MCF 10A (cell line): ENCODE results near the gene FAM120C. TPM values are rescaled to one million over a fixed set of nuclear protein-coding genes. Genes with fewer than 3 reads are reported as not detected.

ENCODE experiments used
- BruUV-seq: library from RNA; stranded (reverse); fragments of 400-500 nt; replicated peaks from 2 replicates; lab custom pipeline; 2021; lab: Mats Ljungman, UMichigan
- CTCF ChIA-PET: fragments of 300-600 bp; sonication (Branson Sonifier 250); formaldehyde crosslinking; extraction: SDS; loops from one replicate; lab custom pipeline; 2021; ENCODE audit warnings: antibody characterized with exemption, inconsistent platforms; lab: Yijun Ruan, JAX
- POLR2A ChIA-PET: fragments of 300-600, 350-650 bp; sonication (Branson Sonifier 250); formaldehyde crosslinking; extraction: SDS; loops from one replicate; lab custom pipeline; 2020; ENCODE audit warnings: antibody characterized with exemption, inconsistent platforms; lab: Yijun Ruan, JAX
- DNase-seq: peaks from one replicate; pipeline ENCODE4 v3.0.0-alpha.2; 2018; ENCODE audit not compliant: unreplicated experiment
- H3K27ac Mint-ChIP-seq: one replicate; pipeline ENCODE4 v1.8.0; 2022; ENCODE audit warnings: mild to moderate bottlenecking, low read depth, mixed read lengths; ENCODE audit not compliant: unreplicated experiment
- H3K27me3 Mint-ChIP-seq: one replicate; pipeline ENCODE4 v1.8.0; 2022; ENCODE audit warnings: mixed read lengths; ENCODE audit not compliant: insufficient read depth, unreplicated experiment
- H3K36me3 Mint-ChIP-seq: one replicate; pipeline ENCODE4 v1.8.0; 2022; ENCODE audit warnings: mild to moderate bottlenecking, moderate library complexity, mixed read lengths; ENCODE audit not compliant: insufficient read depth, unreplicated experiment
- H3K4me1 Mint-ChIP-seq: one replicate; pipeline ENCODE4 v1.8.0; 2022; ENCODE audit warnings: mixed read lengths; ENCODE audit not compliant: insufficient read depth, unreplicated experiment
- H3K4me3 Mint-ChIP-seq: one replicate; pipeline ENCODE4 v1.8.0; 2022; ENCODE audit warnings: mild to moderate bottlenecking, moderate library complexity, mixed read lengths; ENCODE audit not compliant: unreplicated experiment
- H3K9me3 Mint-ChIP-seq: one replicate; pipeline ENCODE4 v1.8.0; 2022; ENCODE audit warnings: mixed read lengths; ENCODE audit not compliant: unreplicated experiment
- intact Hi-C: fragments of 100-400 bp; cut with micrococcal nuclease; formaldehyde crosslinking; loops from 2 replicates; pipeline ENCODE4 v1.14.1; 2022
- total RNA-seq: library from RNA; stranded (reverse); gene quantifications from 2 replicates; pipeline ENCODE4 v1.2.3, GENCODE V29; 2022
- TF ChIP-seq, protein P1 (sequence below): fragments of 200-600 bp; IDR thresholded peaks from one replicate; pipeline ENCODE4 v1.8.0; 2022; ENCODE audit warnings: antibody characterized with exemption, mild to moderate bottlenecking; ENCODE audit not compliant: unreplicated experiment

Gene FAM120C
- total RNA-seq, 1 experiment from 2014 or later = 11.3 TPM

DNA sequence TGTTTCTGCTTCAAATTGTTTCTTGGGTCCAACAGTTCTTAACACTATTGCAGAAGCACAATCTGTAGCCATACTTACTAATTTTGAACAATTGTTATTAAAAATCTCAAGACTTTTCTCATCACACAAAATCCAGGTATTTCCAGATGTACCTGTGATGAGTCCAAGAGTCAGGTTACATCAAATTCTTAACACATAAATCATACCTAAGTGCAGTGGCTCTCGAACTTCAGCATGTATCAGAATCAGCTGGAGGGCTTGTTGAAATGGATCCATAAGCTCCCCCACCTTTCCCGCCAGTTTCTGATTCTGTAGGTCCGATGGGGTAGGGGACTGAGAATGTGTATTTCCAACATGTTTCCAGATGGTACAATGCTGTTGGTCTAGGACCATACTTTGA is 10.6 kb downstream of the FAM120C start:
- H3K27me3 Mint-ChIP-seq = peaks cover 24% of the 10 kb centered on the region

DNA sequence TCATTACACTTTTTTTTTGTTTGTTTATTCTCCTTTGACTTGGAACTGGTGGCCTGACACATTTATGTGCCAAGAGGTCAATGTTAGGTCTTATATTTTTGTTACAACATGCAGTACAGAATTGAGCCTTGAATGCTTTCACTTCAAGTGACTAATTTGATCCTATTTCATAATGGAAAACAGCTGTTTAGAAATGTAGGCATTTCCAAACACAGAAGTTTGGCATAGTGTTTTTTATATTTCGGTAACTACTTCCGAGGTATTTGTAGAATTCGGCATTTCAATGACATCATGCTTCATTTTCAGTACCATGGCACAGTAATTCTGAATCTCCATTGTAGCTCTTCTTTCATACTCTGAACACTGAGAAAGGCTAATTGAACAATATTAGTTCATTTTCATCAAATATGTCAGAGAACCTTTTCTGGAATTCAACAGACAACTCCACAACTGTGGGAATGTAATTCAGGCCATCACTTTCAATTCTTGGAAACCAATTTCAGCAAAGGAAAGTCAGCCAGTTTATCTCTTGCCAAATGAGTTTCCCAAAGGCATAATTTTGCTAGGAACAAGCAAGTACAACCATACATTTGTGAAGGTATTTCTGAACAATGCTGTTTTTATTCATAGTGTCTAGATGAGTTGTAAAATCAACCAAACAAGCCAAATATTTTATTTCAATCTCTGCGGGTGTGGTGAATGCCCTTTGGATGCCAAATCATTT is 11.4 kb downstream of the FAM120C start:
- H3K4me3 Mint-ChIP-seq = no peak overlapping the region
- peaks cover 25% of the 10 kb centered on the region for H3K36me3 Mint-ChIP-seq
- H3K27me3 Mint-ChIP-seq = peaks cover 16% of the 10 kb centered on the region
- no peaks in the 10 kb centered on the region for H3K9me3 Mint-ChIP-seq
- TF ChIP-seq, protein P1, sequence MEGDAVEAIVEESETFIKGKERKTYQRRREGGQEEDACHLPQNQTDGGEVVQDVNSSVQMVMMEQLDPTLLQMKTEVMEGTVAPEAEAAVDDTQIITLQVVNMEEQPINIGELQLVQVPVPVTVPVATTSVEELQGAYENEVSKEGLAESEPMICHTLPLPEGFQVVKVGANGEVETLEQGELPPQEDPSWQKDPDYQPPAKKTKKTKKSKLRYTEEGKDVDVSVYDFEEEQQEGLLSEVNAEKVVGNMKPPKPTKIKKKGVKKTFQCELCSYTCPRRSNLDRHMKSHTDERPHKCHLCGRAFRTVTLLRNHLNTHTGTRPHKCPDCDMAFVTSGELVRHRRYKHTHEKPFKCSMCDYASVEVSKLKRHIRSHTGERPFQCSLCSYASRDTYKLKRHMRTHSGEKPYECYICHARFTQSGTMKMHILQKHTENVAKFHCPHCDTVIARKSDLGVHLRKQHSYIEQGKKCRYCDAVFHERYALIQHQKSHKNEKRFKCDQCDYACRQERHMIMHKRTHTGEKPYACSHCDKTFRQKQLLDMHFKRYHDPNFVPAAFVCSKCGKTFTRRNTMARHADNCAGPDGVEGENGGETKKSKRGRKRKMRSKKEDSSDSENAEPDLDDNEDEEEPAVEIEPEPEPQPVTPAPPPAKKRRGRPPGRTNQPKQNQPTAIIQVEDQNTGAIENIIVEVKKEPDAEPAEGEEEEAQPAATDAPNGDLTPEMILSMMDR = no peak
- ChIA-PET CTCF (interaction anchor here (0.7 kb wide), 2 partner anchors 257 to 555 kb away, joined by 3 read pairs; no protein-coding TSS in a partner anchor), POLR2A (interaction anchor here (0.7 to 1.4 kb wide), 6 partner anchors 10 to 269 kb away, joined by 3 to 8 read pairs (median 4); partner anchors contain the start of genes FAM120C, PHF8 and TSR2)
- intact Hi-C loops = no loop called here
- peak; percentile 29 for DNase-seq
- peaks cover 2% of the 10 kb centered on the region for H3K4me1 Mint-ChIP-seq
- no TSS peak for BruUV-seq
- H3K27ac Mint-ChIP-seq = no peak overlapping the region

More for the DNA sequence above, 10.6 kb downstream of the FAM120C start:
- no peaks in the 10 kb centered on the region for H3K9me3 Mint-ChIP-seq
- H3K27ac Mint-ChIP-seq = no peak overlapping the region
- TF ChIP-seq, protein P1 = no peak
- H3K4me1 Mint-ChIP-seq = peaks cover 10% of the 10 kb centered on the region
- POLR2A ChIA-PET = interaction anchor here (0.7 to 0.9 kb wide), 2 partner anchors 9 to 265 kb away, joined by 3 to 5 read pairs; no protein-coding TSS in a partner anchor
- peaks cover 25% of the 10 kb centered on the region for H3K36me3 Mint-ChIP-seq
- BruUV-seq = no TSS peak
- intact Hi-C loops = no loop called here
- no peak overlapping the region for H3K4me3 Mint-ChIP-seq
- DNase-seq = no peak
- CTCF ChIA-PET = no interaction called here

DNA sequence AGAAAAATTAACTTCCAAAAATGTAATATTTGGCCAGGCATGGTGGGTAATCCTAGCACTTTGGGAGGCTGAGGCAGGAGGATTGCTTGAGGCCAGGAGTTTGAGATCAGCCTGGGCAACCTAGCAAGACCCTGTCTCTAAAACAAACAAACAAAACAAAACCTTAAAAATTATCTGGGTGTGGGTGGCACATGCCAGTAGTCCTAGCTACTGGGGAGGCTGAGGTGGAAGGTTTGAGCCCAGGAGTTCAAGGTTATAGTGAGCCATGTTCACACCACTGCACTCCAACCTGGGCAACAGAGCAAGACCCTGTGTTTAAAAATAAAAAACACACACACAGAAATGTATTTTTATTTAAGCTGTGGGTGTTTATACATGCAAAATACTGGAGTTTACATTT is 12.0 kb downstream of the FAM120C start:
- Mint-ChIP-seq H3K4me1 (no peaks in the 10 kb centered on the region), H3K36me3 (peaks cover 25% of the 10 kb centered on the region), H3K4me3 (no peak overlapping the region), H3K27me3 (peaks cover 12% of the 10 kb centered on the region), H3K27ac (no peak overlapping the region), H3K9me3 (no peaks in the 10 kb centered on the region)
- DNase-seq = no peak
- ChIA-PET CTCF (interaction anchor here (0.7 kb wide), 1 partner anchor 554 kb away, joined by 3 read pairs; no protein-coding TSS in a partner anchor), POLR2A (interaction anchor here (0.9 to 1.4 kb wide), 6 partner anchors 10 to 269 kb away, joined by 3 to 8 read pairs (median 4); partner anchors contain the start of genes FAM120C, PHF8 and TSR2)
- TF ChIP-seq, protein P1 = no peak
- no TSS peak for BruUV-seq
- intact Hi-C loops = no loop called here

DNA sequence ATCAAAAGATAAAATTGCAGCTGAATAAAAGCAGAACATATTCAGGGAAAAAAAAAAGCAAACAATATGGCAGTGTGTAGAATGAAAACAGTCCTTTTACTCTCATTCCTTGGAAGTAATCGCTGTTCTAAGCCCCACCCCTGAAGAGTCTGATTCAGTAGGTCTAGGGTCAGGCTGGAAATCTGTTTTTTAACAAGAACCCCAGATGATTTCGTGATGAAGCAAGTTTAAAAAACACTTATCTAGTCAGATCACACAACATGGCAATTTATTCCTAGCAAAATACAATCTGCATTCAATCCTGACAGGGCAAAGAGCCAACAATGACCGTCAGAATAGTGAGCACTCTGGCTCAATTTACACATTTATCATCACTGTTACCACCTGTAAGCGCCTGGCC is 16.1 kb downstream of the FAM120C start:
- Mint-ChIP-seq H3K4me1 (no peaks in the 10 kb centered on the region), H3K27me3 (peaks cover 25% of the 10 kb centered on the region), H3K9me3 (no peaks in the 10 kb centered on the region), H3K4me3 (no peak overlapping the region), H3K36me3 (peaks cover 4% of the 10 kb centered on the region), H3K27ac (no peak overlapping the region)
- no TSS peak for BruUV-seq
- TF ChIP-seq, protein P1 = no peak
- intact Hi-C loops = no loop called here
- CTCF ChIA-PET = no interaction called here
- DNase-seq = no peak
- POLR2A ChIA-PET = interaction anchor here (0.6 kb wide), 1 partner anchor 77 kb away, joined by 3 read pairs; no protein-coding TSS in a partner anchor
